ENCODE measurements around the gene DCTN4.

The DCTN4 gene

DNA sequence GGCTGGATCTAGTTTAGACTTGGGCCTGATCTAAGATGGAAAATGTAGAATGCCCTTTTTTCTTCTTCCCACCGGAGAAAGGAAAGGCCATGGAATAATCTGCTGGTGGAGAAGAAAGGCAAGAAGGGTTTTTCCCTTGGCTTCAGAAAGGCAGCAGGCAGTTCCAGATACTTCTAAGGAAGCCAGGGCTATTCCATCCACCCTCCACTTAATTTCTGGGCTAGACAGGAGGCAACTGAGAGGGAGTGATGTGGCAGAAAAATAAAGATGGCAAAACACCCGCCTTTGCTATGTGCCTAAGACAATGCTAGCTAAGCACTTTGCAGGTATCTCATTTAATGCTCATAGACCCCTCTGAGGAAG is 87.9 kb downstream of the DCTN4 start:
- no peak for DNase-seq (ENCODE audit: low read depth in 2 of 2)

DNA sequence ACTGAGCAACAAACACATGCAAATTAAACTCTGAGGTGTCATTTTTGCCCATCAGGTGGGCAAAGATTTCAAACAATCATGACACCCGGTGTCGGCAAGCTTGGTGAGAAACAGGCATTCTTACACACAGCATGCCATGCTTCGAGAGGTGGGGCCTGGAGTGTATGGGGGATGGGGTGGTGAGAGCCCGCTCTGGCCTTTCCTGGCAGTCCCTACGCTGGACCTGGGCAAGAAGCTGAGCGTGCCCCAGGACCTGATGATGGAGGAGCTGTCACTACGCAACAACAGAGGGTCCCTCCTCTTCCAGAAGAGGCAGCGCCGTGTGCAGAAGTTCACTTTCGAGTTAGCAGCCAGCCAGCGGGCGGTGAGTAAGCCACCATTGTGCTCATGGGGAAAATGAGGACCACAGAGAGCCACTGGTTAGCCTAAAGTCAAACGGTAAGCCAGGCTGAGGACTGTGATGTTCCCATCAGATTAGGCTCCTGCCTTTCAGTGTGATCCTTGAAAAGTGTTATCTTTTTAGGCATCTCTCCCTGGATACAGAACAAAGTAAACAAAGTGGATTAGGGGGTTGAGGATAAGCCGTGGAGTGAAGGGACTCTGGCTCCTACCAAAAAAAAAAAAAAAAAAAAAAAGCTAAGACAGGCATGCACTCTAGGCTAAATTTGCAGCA is 88.4 kb downstream of the DCTN4 start:
- DNase-seq (ENCODE audit: low read depth in 2 of 2), result no peak

DNA sequence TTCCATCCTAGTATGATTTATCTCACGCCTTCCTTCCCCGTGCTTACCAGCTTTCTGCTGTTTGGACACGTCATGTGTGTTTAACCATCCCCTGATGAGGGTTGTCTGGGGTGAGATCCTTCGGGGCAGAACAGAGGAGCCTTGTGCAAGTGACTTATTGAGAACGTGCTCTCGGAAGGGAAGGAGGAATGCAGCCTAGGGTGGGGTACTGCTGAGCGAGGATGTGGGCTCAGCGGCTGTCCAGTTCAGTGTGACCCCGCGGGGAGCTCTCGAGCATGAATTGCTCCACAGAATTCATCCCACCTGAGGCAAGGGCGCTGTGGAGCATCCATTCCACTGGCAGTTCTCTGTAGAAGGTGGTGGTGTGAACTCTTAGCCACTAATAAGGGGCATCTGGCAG is 93.8 kb downstream of the DCTN4 start:
- DNase-seq (ENCODE audit: low read depth in 2 of 2), result no peak

DNA sequence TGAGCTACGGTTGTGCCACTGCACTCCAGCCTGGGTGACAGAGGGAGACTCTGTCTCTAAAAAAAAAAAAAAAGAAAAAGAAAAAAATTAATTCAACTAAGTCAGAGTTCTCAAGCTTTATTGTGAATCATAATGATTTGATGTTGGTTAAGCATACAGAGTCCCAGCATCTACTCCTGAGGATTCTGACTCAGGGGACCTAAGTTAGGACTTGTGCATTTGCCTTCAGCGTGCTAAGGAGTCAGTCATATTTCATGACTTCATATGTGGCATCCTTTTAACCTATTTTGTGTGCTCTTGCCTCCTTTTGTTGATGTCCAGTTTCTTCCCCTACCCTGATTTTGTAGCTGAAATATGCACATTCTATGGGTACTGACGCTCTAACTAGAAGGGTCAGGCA is 94.9 kb downstream of the DCTN4 start:
- no peak for DNase-seq (ENCODE audit: low read depth in 2 of 2)

DNA sequence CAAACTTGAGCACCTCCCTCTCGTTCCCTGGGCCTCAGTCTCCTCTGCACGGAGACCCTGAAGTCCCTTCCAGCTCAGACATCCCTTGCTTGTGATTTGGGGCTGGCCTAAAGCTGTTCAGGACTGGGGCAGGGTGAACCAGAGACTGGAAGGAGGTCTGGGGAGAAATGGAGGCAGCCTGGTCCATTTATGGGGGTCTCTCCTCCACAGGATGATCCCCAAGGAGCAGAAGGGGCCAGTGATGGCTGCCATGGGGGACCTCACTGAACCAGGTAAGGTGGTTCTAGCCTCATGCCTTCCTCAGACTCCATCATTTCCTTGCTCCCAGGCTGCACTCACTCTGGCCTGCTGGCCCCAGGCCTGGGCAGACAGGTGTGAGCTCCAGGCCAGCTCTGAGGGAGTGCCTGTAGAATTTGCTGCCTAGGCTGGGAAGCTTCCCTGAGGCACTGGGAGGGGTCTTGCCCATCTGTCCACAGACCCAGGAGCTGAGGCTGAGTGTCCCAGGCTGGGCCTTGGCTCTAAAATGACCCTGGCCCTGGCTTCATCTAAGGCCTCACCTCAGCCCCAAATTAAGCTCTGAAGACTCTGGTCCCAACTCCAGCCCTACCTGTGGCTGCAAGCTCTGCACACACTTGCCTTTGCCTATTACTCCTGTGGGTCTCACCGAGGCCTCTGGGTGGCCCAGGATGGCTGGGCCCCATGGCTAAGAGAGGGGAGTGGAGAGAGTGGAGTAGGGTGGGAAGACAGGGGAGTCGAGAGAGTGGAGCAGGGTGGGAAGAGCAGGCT is 95.9 kb downstream of the DCTN4 start:
- DNase-seq (ENCODE audit: low read depth in 2 of 2), result no peak

DNA sequence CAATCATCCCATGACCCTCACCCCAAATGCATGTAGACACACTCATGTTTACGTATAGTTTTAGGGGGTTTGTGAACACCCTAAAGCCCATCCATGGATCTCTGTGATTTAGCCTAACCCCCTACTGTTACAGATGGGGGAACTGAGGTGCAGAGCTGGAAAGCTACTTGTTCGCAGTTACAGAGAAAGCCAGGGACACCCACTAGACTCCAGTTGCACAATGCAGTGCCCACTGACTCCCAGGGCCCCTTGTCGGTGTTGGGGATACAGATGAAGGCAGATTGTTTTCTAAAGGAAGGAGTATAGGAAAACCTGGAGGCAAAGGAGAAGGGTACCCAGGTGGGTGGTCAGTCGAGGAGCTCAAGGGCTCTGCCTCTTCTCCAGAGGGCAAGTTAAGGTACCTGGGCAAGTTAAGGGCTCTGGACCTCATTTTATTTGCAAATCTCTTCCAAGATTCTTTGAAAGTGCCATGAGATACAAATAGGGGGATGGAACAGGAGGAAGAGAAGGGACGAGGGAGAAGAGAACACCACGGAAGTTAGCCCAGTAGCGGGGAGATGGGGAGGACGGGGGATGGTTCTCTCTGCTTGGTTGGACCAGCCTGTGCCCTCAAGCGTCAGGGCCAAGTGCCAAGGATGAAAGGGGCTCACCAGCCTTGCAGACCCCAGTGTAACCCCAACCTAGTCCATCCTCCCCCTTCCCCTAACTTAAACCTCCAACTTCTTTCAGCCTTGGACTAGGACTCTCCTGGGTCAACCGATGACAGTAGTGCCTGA is 96.8 kb downstream of the DCTN4 start:
- DNase-seq (ENCODE audit: low read depth in 2 of 2), result no peak

DNA sequence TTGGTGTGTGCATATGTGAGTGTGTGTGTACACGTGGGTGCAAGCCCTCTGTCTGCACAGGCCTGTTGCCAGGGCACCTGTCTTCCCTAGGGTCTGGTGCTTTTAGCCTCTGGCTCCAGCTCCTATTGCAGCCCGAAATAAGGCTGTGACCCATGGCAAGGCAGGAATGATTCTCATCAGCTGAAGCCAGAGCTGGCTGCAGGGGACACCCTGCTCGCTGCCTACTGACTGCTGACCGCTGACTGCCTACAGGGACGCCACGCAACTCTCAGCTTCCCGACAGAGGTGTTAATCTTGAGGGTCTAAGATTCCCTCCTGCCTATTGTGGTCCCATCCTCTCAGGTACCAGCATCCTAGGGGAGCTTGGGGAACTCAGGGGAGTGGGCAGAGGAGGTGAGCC is 97.7 kb downstream of the DCTN4 start, which contains the start of gene MYOZ3:
TSS of gene MYOZ3 (plus strand) at position 166 of the 400 bp plus-strand sequence. CDS start 1,691 bp downstream, outside the sequence.
- DNase-seq (ENCODE audit: low read depth in 2 of 2), result no peak

DNA sequence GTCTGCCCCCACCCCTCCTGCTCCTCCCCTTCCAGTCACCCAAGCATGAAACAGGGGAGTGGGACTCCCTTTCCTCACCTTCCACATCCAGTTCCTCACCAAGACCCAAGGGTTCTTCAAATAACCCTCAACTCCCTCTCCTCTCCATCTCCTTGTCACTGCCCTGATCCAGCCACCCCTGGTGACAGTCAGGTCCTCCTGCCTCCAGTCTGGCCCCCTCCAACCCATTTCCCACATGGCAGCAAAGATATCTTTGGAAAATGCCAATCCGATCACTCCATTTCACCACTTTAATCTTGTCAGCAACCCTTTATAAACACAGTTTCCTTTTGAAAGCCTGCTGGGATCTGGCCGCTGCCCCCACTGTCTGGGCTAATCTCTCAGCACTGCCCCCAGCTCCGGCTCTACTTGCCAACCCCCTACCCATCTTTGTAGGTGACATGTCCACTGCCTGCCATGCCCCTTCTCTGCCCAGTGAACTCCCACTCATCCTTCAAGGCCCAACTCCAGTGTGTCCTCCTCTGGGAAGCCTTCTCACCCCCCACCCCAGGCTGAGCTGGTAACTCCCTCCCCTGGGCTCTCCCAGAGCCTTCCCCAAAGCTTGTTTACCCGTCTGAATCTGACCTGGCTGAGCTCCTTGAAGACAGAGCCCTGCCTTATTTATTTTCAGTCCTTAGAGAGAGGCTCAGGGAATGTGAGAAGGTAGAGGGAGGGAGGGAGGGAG is 98.5 kb downstream of the DCTN4 start:
- DNase-seq (ENCODE audit: low read depth in 2 of 2), result no peak

DNA sequence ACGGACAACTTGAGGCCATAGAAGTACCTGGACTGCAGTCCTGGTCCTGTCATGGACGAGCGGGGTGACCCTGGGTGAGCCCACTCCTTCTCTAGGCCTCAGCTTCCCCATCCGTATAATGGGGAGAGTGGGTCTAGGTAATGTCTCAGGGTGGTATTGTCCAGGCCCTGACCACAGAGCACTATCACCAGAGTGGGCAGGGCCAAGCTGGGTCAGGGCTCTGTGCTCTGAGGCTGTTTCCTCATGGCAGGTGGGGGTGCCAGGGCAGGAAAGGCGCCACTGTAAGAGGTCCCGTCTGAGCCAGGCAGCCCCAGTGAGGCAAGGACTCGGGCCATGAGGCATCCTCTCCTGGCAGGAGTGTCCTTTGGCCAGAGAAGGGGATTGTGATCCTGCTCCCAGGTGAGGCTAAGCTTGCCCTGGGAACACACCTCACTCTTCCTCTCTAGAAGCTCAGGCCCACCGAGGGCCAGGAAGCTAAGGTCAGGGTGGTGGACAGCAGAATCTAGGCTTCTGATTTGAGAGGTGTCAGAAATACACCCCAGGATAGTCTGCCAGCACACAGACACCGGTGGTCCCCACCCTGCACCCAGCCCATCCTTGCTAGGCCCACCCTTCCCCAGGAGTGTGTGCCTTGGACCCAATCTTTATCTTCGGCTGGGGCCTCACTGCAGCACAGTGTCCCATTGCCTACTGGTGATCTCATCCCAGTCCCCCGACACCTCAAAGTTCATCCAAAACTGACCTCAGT is 99.3 kb downstream of the DCTN4 start:
- DNase-seq (ENCODE audit: low read depth in 2 of 2), result no peak

DNA sequence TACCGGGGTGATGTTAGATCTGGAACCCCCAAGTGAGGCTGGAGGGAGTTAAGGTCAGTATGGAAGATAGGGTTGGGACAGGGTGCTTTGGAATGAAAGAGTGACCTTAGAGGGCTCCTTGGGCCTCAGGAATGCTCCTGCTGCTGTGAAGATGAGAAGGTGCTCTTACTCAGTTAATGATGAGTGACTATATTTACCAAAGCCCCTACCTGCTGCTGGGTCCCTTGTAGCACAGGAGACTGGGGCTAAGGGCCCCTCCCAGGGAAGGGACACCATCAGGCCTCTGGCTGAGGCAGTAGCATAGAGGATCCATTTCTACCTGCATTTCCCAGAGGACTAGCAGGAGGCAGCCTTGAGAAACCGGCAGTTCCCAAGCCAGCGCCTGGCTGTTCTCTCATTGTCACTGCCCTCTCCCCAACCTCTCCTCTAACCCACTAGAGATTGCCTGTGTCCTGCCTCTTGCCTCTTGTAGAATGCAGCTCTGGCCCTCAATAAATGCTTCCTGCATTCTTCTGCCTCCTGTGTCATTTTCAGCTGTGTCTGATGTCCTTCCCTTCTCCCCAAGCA is 100.0 kb downstream of the DCTN4 start:
- DNase-seq (ENCODE audit: low read depth in 2 of 2), result no peak
